OCI-LY3 (cell line): ENCODE measurements around the gene ZSWIM6.

ENCODE experiments used
- H2AFZ ChIP-seq: fragments of 200-600, 300-600 bp; shearing (Covaris generic); 2 replicates; pipeline ENCODE4 v1.6.0; 2014; ENCODE audit warnings: antibody characterized with exemption, low read depth, low read length
- H3K27ac ChIP-seq: fragments of 200-600, 300-600 bp; sonication (generic); 2 replicates; pipeline ENCODE4 v1.5.1; 2014; ENCODE audit warnings: mild to moderate bottlenecking, low read length, moderate library complexity, mixed read lengths
- H3K27me3 ChIP-seq: fragments of 200-600, 300-600 bp; sonication (generic); 2 replicates; pipeline ENCODE4 v1.6.1; 2014; ENCODE audit warnings: low read depth, low read length, mixed read lengths
- H3K36me3 ChIP-seq: fragments of 200-600, 300-600 bp; sonication (generic); replicated peaks from 2 replicates; pipeline ENCODE3; 2014; ENCODE audit warnings: low read depth, low read length, mixed read lengths
- H3K4me1 ChIP-seq: fragments of 300-600, 200-600 bp; sonication (generic); 2 replicates; pipeline ENCODE4 v1.6.1; 2014; ENCODE audit warnings: low read length, mixed read lengths
- H3K4me2 ChIP-seq: fragments of 200-600, 300-600 bp; sonication (generic); 2 replicates; pipeline ENCODE4 v1.6.1; 2014; ENCODE audit warnings: low read length, mixed read lengths
- H3K4me3 ChIP-seq: fragments of 300-600, 200-600 bp; sonication (generic); 2 replicates; pipeline ENCODE4 v1.5.1; 2014; ENCODE audit warnings: antibody characterized with exemption, mild to moderate bottlenecking, low read length, moderate library complexity
- H3K79me2 ChIP-seq: fragments of 300-600, 200-600 bp; shearing (Covaris generic); 2 replicates; pipeline ENCODE4 v1.6.1; 2014; ENCODE audit warnings: mild to moderate bottlenecking, low read length, mixed read lengths
- H3K9ac ChIP-seq: fragments of 300-600, 200-600 bp; shearing (Covaris generic); 2 replicates; pipeline ENCODE4 v1.6.0; 2014; ENCODE audit warnings: mild to moderate bottlenecking, low read length, moderate library complexity
- H3K9me3 ChIP-seq: fragments of 200-600, 300-600 bp; shearing (Covaris generic); 2 replicates; pipeline ENCODE4 v1.6.1; 2014; ENCODE audit warnings: low read length, mixed read lengths; ENCODE audit not compliant: insufficient read depth
- H4K20me1 ChIP-seq: fragments of 200-600, 300-600 bp; sonication (generic); 2 replicates; pipeline ENCODE4 v1.6.1; 2016; ENCODE audit warnings: low read length, mixed read lengths; ENCODE audit not compliant: insufficient read depth
- EZH2phosphoT487 ChIP-seq: fragments of 200-600 bp; shearing (Covaris generic); IDR thresholded peaks from 2 replicates; pipeline ENCODE4 v1.6.1; 2018; ENCODE audit warnings: antibody characterized with exemption, mixed run types, low read depth
- TF ChIP-seq, protein P1 (sequence below): fragments of 200-600, 300-600 bp; sonication (generic); IDR thresholded peaks from 2 replicates; pipeline ENCODE4 v1.5.1; 2014; ENCODE audit warnings: antibody characterized with exemption, low read length, low read depth

The ZSWIM6 gene

DNA sequence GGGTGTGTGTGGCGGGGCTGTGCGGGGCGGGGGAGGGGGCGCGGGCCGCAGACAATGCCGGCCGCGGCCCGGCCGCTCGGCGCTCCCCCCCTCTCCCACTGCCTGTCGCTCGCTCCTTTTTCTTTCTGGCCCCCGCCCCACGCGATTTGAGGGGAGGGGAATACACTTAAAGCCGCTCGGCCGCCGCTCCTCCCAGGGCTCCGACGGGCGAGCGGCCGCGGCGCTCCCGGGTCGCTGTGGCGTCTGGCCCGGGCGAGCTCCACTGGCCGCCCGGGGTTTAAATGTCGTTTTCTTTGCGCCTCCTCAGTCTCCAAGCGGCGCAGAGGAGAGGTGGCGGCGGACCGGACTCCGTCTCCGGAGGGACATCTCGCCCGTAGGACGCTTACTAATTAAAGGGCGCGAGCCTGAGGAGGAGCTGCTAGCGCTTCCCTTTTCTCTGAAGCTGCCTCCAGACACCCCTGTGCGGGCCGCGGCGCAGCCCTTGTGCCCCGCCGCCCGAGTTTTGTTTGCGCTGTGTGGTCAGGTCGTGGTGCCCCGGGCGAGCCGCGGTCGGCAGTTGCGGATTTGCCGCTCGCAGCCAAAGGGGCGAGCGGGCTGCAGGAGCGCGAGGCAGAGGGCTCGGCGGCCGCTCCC, 1.4 kb downstream of the ZSWIM6 start:
- Histone ChIP-seq H3K4me2 (peak overlapping the region; percentile 91), H3K27ac (no peak overlapping the region), H3K79me2 (peaks cover 38% of the 10 kb centered on the region), H4K20me1 (peaks cover 26% of the 10 kb centered on the region), H2AFZ (peak overlapping the region; percentile 54; the same call in 1 of the 2 replicates), H3K9me3 (no peaks in the 10 kb centered on the region), H3K4me1 (peaks cover 19% of the 10 kb centered on the region), H3K9ac (peak overlapping the region; percentile 73), H3K4me3 (peak overlapping the region; percentile 99), H3K36me3 (peaks cover 5% of the 10 kb centered on the region), H3K27me3 (peaks cover 13% of the 10 kb centered on the region)
- TF ChIP-seq, protein P1, sequence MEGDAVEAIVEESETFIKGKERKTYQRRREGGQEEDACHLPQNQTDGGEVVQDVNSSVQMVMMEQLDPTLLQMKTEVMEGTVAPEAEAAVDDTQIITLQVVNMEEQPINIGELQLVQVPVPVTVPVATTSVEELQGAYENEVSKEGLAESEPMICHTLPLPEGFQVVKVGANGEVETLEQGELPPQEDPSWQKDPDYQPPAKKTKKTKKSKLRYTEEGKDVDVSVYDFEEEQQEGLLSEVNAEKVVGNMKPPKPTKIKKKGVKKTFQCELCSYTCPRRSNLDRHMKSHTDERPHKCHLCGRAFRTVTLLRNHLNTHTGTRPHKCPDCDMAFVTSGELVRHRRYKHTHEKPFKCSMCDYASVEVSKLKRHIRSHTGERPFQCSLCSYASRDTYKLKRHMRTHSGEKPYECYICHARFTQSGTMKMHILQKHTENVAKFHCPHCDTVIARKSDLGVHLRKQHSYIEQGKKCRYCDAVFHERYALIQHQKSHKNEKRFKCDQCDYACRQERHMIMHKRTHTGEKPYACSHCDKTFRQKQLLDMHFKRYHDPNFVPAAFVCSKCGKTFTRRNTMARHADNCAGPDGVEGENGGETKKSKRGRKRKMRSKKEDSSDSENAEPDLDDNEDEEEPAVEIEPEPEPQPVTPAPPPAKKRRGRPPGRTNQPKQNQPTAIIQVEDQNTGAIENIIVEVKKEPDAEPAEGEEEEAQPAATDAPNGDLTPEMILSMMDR = no peak
- no peak for TF ChIP-seq EZH2phosphoT487

DNA sequence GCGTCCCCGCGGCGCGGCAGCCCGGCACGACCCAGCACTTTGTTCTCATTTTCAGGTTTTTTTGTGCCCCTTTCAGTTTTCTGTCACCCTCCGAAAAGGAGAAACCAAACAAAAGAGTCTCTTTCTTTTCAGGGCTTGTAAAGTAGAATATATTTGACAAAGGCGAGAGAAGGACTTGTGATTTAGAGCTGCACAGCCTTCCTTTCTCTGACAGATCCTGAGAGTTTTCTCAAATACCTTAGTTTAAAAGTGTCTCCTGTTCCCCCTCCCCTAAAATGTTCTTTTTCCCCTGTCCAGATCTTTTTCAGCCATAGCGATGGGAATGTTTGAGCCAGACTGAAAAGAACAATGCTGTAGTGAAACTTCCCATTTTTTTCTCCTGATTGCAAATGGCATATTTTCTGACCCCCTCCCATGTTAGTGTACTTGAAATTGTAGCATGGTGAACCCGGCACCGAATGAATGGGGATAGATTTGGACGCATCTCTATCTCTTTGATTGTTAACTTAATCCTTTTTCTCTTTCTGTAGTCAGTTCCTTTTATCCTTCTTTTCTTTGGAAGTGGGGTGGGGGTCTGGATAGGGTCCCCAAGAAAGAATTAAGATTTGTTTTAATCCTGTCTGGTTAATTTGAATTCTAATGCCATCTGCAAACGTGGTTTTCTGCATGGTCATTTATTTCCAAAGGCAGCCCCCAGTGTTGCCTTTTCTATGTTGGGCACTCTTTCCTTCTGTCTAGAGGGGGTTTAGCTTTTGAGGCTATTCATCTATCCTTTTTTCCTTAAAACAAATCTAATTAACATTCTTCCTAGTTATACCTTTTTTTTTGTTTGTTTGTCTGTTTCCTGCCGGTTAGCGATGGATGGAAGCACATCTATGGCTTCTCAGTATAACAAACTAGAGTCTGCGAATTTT, 2.2 kb downstream of the ZSWIM6 start:
- peak overlapping the region; percentile 99 for H3K4me3 ChIP-seq
- peaks cover 6% of the 10 kb centered on the region; the same call in 1 of the 2 replicates for H3K27me3 ChIP-seq
- no peak overlapping the region for H3K27ac ChIP-seq
- H3K4me2 ChIP-seq = peak overlapping the region; percentile 91
- H4K20me1 ChIP-seq = peaks cover 32% of the 10 kb centered on the region
- H3K36me3 ChIP-seq = peaks cover 5% of the 10 kb centered on the region
- H3K4me1 ChIP-seq = peaks cover 11% of the 10 kb centered on the region
- no peak overlapping the region for H2AFZ ChIP-seq
- H3K9me3 ChIP-seq = no peaks in the 10 kb centered on the region
- H3K79me2 ChIP-seq = peaks cover 45% of the 10 kb centered on the region
- peak overlapping the region; percentile 73 for H3K9ac ChIP-seq
- TF ChIP-seq EZH2phosphoT487 = no peak
- TF ChIP-seq, protein P1 = no peak

DNA sequence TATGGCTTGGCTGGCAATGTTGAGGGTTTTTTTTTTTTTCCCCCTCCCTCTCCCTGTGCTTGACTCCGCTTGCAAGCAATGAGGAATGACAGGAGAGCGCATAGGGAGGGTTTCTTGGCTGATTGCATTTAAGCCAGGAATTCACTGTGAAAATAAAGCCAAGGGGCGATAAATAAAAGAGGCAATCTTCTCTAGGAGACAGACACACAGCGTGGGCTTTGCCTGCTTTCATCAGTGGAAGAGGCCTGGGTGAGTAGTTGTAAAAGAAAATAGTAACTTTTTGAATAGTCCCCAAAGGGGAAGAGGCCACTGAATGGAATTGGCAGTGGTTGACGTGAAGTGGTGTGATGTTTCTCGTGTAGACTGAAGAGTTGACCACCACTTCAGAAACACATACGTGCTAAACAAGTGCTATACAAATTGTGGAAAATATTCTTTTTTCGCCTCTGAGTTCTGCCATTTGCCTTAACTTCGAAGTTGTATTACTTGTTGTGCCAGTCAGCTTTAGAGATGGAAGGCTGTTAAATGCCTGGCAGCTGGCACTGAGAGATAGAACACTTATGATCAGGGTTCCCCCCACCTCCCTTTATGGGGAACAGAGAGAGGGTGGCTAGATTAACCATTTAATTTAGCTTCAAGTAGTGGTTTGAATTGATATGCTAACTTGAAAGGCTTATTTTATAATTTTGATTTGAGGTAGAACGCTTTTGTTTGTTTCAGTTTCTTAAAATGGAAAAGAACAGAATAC, 3.0 kb downstream of the ZSWIM6 start:
- H3K9me3 ChIP-seq = no peaks in the 10 kb centered on the region
- no peak overlapping the region for H3K4me2 ChIP-seq
- H3K27ac ChIP-seq = no peak overlapping the region
- H4K20me1 ChIP-seq = peaks cover 36% of the 10 kb centered on the region
- no peak overlapping the region for H2AFZ ChIP-seq
- no peak overlapping the region for H3K9ac ChIP-seq
- TF ChIP-seq, protein P1 = no peak
- TF ChIP-seq EZH2phosphoT487 = no peak
- peaks cover 5% of the 10 kb centered on the region for H3K36me3 ChIP-seq
- H3K4me3 ChIP-seq = no peak overlapping the region
- peaks cover 12% of the 10 kb centered on the region for H3K4me1 ChIP-seq
- peaks cover 6% of the 10 kb centered on the region; the same call in 1 of the 2 replicates for H3K27me3 ChIP-seq
- H3K79me2 ChIP-seq = peaks cover 50% of the 10 kb centered on the region

DNA sequence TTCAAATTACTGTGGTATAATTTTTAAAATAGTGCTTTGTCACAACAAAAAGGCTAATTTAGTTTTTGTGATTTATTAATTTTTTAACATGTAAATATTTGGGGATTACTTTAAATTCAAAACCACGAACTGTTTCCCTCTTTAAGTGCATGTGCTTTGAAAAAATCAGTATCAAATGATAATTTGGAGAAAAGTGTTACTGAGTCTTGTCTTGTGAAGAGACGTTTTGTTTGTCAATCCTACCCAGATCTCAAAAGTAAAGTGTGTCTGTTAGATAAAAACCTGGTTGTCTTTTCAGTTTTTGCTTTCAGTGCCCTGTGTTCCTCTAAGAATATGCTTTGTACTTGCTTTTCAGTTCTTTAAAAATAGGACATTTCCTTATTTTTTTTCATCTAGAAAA, 7.7 kb downstream of the ZSWIM6 start:
- TF ChIP-seq, protein P1 = no peak
- TF ChIP-seq EZH2phosphoT487 = no peak
- Histone ChIP-seq H3K9me3 (no peaks in the 10 kb centered on the region), H3K9ac (no peak overlapping the region), H3K36me3 (peaks cover 5% of the 10 kb centered on the region), H3K4me1 (peaks cover 9% of the 10 kb centered on the region), H3K4me3 (no peak overlapping the region), H3K4me2 (peak overlapping the region; percentile 33; the same call in 1 of the 2 replicates), H4K20me1 (peaks cover 34% of the 10 kb centered on the region), H3K79me2 (peaks cover 51% of the 10 kb centered on the region), H3K27me3 (no peaks in the 10 kb centered on the region), H2AFZ (no peak overlapping the region), H3K27ac (no peak overlapping the region)
